HG03439 (cell line): ENCODE results near the gene IDH1.
"Not testable (repeated sequence)": the region's sequence is repeated elsewhere in the genome, so short reads cannot be mapped to it uniquely, and the experiment has no call there.

Experiments used
- ATAC-seq: cut with Tn5 transposase; IDR thresholded peaks from one replicate; pipeline ENCODE4 v1.9.1; 2021; ENCODE audit warnings: mild to moderate bottlenecking, moderate library complexity; ENCODE audit not compliant: unreplicated experiment

Gene IDH1

GRCh38 chr2:208254871-208255556 lies at the start of gene IDH1:
Gene IDH1, minus strand, starts transcription at chr2:208255071. Its CDS starts 3,520 bp downstream, at chr2:208251551.
- peak; percentile 77 for ATAC-seq

- no peak for ATAC-seq
Observed at GRCh38 chr2:208304157-208304556, 49.3 kb upstream of the IDH1 start.

- no peak for ATAC-seq
Observed at GRCh38 chr2:208300847-208301618, 46.2 kb upstream of the IDH1 start.

- no peak for ATAC-seq
Observed at GRCh38 chr2:208297961-208298360, 43.1 kb upstream of the IDH1 start.

GRCh38 chr2:208296610-208297009 lies 41.7 kb upstream of the IDH1 start:
- no peak for ATAC-seq

GRCh38 chr2:208295834-208296233 lies 41.0 kb upstream of the IDH1 start:
- no peak for ATAC-seq

- no peak for ATAC-seq
Observed at GRCh38 chr2:208294482-208295024, 39.7 kb upstream of the IDH1 start.

GRCh38 chr2:208285853-208286252 lies 31.0 kb upstream of the IDH1 start:
- ATAC-seq, result no peak

- peak; percentile 67 for ATAC-seq
Observed at GRCh38 chr2:208280933-208281332, 26.1 kb upstream of the IDH1 start.

GRCh38 chr2:208280234-208280633 lies 25.4 kb upstream of the IDH1 start:
- ATAC-seq, result peak; percentile 28

GRCh38 chr2:208279236-208279635 lies 24.4 kb upstream of the IDH1 start:
- ATAC-seq, result no peak

GRCh38 chr2:208278549-208278948 lies 23.7 kb upstream of the IDH1 start:
- ATAC-seq, result no peak

- ATAC-seq, result no peak
Observed at GRCh38 chr2:208274748-208275147, 19.9 kb upstream of the IDH1 start.

GRCh38 chr2:208269091-208269490 lies 14.2 kb upstream of the IDH1 start:
- ATAC-seq, result no peak

GRCh38 chr2:208268156-208268952 lies 13.5 kb upstream of the IDH1 start:
- no peak for ATAC-seq

- not testable (repeated sequence) for ATAC-seq
Observed at GRCh38 chr2:208267526-208267925, 12.7 kb upstream of the IDH1 start.

GRCh38 chr2:208266936-208267335 lies 12.1 kb upstream of the IDH1 start:
- no peak for ATAC-seq

GRCh38 chr2:208266553-208266893 lies 11.7 kb upstream of the IDH1 start:
- ATAC-seq, result no peak

GRCh38 chr2:208265801-208266552 lies 11.1 kb upstream of the IDH1 start, which contains the start of gene PIKFYVE:
Gene PIKFYVE, plus strand, starts transcription at chr2:208266255. Its CDS starts 5,265 bp downstream, at chr2:208271520.
- ATAC-seq, result peak; percentile 85

GRCh38 chr2:208265371-208265800 lies 10.5 kb upstream of the IDH1 start:
- peak; percentile 33 for ATAC-seq
